NCI-H446 (cell line): Measurements from ENCODE around the gene PCDHGA1.
"Not testable (repeated sequence)": the region's sequence is repeated elsewhere in the genome, so short reads cannot be mapped to it uniquely, and the experiment has no call there.

Source experiments
- DNase-seq, 2 experiments: peaks; one replicate each; lab custom pipeline; 2025; lab: John Stamatoyannopoulos, UW

PCDHGA1 gene

DNA sequence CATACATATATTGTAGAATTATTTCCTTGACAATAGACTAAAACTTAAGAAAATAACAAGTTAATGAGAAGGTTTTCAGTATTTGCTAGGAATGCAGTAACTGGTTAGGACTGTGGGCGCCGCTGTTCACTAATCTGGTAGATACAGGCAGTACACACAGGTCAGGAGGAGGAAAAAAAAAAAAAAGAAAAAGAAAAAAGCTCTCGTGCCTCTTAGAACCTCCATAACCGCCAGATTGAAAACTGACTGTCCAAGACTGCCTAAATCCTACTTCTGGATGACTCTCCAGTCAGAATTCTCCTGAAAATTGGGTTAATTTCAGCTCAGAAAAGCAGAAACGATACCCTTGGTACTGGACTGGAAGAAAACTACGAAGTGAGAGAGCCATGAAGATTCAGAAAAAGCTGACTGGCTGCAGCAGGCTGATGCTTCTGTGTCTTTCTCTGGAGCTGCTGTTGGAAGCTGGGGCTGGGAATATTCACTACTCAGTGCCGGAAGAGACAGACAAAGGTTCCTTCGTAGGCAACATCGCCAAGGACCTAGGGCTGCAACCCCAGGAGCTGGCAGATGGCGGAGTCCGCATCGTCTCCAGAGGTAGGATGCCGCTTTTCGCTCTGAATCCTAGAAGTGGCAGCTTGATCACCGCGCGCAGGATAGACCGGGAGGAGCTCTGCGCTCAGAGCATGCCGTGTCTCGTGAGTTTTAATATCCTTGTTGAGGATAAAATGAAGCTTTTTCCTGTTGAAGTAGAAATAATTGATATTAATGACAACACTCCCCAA, at the start of gene PCDHGA1:
Gene PCDHGA1 (plus strand): TSS at position 216 of the 782 bp plus-strand sequence.
- DNase-seq, result peak in 1 of 2 experiments; percentile 40

DNA sequence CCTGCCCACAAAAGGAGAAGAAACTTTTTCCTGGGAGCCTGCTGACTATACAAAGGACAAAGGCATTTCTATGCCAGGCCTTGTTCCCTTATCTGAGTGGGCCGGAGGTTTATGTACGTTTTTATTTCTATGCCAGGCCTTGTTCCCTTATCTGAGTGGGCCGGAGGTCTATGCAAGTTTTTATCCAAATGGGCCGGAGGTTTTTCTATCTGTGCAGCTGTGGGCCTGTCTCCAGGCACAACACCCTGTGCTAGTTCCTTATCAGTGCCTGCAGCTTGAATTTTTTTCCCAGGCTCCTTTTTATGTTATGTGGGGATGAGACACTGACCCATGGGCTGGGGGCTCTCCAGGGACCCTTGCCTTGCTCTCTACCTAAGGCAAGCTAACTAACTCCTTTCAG, 31.9 kb upstream of the PCDHGA1 start:
- no peak for DNase-seq

DNA sequence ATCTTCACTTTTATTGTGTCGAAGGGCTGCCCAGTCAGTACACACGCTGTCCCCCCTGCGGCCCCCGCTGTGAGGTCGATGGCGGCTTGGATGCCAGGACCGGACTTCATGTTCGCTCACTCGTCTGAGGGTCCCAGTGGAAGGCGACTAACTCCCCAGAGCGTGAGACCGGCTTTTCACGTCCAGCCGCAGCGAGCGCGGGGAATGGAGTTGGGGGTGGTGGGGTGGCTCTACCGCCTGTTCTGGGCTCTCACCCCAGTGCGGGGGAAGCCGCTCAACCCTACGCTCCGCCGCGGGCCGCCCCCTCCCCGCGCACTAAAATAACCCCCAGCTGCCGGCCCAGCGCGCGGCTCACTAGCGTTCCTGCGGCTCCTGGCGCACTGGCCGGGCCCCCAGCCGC, 26.6 kb upstream of the PCDHGA1 start, which contains the start of gene SLC25A2:
Gene SLC25A2 (minus strand): TSS at position 294 of the 400 bp plus-strand sequence. CDS start 184 bp downstream, at position 110.
- DNase-seq, result no peak

DNA sequence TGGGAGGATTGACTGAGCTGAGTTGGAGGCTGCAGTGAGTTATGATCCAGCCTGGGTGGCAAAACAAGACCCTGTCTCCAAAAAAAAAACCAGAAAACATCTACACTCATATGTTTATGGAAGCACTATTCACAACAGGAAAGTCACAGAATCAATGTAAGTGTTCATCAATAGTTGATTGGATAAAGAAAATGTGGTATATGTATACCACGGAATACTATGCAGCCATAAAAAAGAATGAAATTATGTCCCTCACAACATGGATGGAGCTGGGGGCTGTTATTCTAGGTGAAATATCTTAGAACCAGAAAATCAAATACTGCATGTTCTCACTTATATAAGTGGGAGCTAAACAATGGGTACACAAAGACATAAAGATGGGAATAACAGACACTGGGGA, 23.7 kb upstream of the PCDHGA1 start:
- DNase-seq, result no peak

DNA sequence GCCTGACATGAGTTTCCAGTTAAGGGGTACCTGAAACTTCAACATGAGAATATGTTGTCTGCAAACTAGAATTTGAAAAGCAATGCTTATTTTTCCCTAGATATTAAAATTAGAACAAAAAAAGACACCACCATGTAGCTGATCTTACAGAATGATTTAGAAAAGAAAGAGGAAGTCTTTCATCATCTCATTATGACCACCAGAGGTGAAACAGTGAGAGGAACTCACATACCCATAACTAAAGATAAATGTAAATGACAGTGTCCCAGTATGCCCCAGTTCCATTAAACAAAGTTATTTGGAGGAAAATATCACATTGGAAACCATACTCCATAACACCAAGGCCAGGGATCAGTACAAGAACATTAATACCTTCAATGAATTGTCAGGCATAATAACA, 16.6 kb upstream of the PCDHGA1 start:
- DNase-seq, result no peak

DNA sequence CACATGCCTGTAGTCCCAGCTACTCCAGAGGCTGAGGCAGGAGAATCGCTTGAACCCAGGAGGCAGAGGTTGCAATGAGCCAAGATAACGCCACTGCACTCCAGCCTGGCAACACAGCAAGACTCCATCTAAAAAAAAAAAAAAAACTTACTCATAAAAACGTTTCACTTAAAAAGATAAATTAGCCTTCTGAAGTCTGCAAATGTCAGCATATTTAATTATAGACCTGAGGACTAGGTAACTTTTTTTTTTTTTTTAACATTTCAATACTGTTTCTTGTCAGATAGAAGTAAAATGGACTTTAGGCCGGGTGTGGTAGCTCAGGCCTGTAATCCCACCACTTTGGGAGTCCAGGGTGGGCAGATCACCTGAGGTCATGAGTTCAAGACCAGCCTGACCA, 13.4 kb upstream of the PCDHGA1 start:
- DNase-seq, result not testable (repeated sequence)

DNA sequence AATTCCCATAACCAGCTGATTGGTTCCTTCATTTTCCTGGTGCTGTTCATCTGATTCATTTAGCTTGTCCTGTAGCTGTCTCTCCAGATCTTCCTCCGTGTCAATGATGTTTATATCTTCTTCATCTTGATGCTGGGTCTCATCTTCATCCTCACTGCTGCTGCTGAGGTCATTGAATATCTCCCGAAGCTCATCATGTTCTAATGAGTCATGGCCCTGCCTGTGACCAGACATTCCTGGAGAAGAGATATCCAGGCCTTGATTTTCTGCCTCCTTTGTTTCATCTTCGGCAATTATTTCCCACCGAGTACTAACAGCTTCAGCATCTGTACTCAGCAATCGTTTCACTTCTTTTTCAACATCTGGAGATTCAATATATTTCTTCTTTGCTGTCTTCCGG, 11.1 kb upstream of the PCDHGA1 start:
- DNase-seq, result no peak

DNA sequence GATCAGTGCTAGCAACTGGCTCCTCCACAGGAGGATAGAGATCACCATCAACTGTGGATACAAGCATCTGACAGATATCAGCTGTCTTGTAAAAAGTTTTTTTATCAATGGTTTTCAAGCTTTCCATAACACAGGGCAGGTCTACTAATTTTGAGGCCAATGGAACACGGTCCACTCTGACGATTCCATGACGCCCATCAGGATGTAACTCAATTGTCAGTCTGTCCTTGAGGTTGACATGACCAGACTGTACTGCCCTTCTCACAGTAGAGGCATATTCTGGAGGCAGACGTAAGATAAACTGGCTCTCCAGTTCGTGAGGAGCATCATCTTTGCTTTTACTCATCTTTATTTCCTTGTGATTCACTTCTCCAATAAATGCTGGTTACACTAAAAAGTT, 10.6 kb upstream of the PCDHGA1 start:
- no peak for DNase-seq

DNA sequence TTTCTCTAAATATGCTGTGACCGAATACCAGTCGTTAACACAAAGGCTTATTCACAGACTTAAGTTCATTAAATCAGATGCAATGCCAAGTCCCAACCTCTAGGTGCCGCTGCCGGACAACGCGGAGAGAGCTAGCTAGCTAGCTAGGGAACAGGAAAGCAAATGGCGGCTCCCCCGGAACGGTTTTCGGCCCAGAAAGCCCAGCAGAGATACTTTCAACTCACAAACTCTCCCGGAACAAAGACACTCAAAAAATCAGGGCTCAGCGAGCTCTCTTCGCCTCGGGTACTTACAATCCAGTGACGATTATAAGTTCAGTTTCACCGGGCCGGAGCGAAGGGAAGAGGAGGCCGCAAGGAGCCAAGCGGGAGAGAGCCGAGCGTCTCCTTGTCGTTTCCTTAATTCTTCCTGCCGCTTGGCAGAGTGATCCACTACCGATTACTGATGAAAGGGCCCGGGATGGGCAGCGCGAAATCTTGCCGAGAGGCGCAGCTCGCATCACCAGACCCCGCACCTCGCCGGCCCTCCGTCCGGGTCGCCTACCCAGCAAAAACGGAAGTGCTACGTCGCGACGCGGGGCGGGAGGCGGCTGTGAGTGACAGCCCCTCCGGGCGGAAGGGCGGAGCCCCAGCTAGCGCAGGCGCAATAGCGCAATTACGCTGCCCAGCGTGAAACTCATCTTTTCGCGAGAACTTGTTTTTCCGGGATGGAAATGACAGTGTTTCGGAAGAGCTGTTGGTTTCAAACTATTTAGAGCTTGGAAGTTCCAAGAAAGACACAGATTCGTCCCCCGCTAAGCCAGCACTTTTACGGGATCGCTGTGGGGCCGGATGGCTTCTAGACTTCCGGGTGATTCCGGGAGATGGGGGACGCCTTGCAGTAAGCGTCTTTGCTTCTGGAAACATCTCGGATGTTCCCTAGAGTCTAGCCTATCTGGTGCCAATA, 9.8 kb upstream of the PCDHGA1 start, which contains the start of gene TAF7:
Gene TAF7 (minus strand): TSS at position 560 of the 945 bp plus-strand sequence. CDS start 740 bp downstream, outside the sequence.
- DNase-seq, result peak; percentile 81 to 93

DNA sequence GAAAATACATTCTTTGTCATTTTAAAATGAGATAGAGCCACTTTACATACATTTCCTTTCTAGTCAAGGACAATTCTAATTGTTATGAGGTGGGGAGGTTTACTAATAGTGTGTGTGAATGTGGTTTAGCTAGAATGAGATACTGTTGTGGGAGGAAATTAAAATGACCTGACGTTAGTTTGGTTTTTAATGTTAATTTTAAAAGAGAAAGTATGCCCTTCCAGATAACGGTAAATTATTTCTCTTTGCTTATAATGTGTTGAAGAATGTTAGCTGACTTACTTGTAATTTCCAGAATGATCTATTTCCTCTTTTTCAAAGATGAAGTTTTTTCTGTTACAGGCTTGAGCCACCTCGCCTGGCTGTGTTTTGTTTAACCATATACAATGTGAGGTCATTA, 8.1 kb upstream of the PCDHGA1 start:
- DNase-seq, result no peak

DNA sequence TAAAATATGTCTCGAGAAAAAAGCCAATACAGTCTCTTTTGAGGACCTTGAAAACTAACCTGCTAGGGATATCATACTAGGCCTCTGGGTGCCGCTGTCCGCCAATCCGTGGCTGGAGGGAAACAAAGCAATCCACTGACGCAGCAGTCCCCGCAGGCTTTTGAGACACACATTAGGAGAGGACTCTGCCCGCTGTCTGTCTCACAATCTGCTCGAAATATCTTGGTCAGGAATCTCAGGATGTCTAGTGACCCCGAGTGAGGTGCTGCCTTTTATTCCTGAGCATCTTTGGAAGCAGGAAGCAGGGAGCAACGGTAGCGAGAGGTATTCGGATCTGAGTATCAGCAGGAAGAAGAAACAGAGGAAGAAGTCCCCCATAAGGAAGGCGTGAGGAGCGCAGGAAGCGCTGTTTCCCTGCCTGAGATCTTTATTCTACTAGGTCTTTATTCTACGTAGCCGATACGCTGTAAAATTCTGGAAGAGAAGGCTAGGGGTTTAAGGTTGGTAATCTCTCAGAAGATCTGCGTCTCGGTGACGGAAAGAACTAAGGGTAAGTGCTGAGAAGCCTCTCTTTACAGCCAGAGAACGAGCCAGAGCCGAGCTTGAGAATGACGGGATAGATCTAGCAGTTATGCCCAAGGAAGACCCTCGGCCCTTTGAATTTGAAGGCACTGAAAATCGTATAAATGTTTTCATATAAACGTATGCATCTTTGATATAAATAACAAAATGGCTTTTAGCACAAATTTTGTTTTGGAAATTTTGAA, 4.0 kb upstream of the PCDHGA1 start:
- DNase-seq, result peak in 1 of 2 experiments; percentile 39

DNA sequence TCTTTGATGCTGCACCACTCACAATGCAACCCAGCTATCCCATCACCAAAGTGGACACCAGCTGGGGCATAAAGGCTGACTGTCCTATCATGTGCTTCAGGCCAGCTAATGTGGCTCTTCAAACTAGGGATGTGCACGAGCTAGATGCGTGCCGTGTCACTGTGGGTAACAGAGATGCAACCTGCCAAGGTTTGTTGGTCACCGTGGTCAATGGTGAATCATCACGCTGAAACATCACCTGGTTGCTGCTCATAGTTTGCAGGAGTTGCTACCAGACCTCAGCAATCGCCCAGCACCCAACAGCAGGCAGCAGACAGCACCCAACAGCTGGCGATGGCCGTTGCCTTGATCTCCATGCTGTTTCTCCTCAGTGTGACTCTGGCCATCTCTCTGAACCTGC, 2.1 kb upstream of the PCDHGA1 start:
- DNase-seq, result no peak

DNA sequence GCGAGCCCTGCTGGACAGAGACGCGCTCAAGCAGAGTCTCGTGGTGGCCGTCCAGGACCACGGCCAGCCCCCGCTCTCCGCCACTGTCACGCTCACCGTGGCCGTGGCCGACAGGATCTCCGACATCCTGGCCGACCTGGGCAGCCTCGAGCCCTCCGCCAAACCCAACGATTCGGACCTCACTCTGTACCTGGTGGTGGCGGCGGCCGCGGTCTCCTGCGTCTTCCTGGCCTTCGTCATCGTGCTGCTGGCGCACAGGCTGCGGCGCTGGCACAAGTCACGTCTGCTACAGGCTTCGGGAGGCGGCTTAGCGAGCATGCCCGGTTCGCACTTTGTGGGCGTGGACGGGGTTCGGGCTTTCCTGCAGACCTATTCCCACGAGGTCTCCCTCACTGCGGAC, 2.3 kb downstream of the PCDHGA1 start:
- DNase-seq, result not testable (repeated sequence)

DNA sequence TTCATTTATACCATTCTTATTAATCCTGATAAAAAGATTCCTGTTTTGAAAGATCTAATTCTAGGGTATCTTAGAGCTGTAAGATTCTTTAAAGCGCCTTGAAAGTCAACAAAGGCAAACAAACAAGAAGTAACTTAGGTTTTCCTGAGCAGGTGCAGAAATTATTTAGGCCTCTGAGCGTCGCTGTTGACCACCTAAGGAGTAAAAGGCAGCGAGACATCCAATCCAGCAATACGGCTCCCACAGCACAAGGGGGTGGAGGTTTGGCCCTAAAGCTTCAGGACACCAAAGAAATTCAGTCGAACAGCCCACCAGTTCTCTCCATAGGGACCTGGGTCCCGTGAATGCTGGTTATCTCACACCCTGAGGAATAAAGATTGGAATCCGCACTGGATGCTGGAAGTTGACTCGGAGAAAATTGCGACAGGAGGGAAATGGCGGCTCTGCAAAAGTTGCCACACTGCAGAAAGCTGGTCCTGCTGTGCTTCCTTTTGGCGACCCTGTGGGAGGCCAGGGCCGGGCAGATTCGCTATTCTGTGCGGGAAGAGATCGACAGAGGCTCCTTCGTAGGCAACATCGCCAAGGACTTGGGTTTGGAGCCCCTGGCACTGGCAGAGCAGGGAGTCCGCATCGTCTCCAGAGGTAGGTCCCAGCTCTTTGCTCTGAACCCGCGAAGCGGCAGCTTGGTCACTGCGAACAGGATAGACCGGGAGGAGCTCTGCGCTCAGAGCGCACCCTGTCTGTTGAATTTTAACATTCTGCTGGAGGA, 8.4 kb downstream of the PCDHGA1 start, which contains the start of gene PCDHGA2:
Gene PCDHGA2 (plus strand): TSS at position 223 of the 769 bp plus-strand sequence.
- peak in 1 of 2 experiments; percentile 31 for DNase-seq

DNA sequence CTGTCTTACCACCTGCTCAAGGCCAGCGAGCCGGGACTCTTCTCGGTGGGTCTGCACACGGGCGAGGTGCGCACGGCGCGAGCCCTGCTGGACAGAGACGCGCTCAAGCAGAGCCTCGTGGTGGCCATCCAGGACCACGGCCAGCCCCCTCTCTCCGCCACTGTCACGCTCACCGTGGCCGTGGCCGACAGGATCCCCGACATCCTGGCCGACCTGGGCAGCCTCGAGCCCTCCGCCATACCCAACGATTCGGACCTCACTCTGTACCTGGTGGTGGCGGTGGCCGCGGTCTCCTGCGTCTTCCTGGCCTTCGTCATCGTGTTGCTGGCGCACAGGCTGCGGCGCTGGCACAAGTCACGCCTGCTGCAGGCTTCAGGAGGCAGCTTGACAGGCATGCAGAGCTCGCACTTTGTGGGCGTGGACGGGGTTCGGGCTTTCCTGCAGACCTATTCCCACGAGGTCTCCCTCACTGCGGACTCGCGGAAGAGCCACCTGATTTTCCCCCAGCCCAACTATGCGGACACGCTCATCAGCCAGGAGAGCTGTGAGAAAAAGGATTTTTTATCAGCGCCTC, 10.6 kb downstream of the PCDHGA1 start:
- DNase-seq, result not testable (repeated sequence)

DNA sequence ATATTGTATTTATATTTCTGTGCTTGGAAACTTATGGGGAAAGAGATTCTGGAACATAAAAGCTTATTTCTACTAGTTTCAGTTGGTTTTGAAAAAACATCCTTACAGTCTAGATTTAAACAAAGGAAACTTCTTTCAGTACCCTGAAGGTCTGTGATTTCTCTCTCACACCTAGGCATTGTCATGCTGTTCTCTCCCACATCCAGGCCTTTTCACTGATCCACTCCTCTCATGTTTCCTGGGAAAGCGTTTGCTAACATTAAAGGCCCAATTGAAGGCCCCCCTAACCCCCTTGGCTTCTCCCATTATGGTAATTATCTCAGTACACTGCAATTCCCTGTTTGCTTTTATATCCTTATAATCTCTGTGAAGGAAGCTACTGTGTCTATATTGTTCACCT, 12.5 kb downstream of the PCDHGA1 start:
- no peak for DNase-seq

DNA sequence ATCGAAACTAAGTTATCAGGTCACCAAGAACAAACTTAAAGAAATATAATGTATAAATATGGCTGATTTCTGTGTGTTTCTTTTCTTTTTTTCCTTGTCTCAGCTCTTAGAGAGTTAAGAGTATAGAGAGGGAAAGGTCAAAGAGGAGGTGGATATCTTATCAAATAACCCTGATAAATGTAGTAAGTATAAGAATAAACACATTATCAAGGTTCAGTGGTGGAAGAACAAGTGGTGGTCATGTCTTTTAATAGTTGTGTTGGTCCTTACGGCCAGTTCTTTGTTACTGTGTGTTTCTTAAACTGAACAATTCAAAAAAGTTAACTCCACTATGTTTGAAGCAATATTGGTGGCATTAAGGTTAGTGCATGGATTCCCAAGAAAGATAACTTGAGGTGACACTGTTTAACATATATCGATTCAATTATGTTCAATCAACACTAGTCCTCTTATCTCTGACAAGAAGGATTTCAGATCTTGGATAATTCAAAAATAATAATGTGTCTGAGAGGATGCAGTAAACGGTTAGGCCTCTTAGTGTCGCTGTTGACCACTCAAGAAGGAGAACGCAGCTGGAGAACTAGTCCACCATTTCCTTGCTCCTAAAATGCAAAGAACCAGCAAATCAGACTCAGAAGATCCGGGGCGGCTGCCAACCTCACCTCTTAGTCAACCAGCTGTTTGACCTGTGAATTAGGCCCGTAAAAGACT, 13.1 kb downstream of the PCDHGA1 start, which contains the start of gene PCDHGA3:
Gene PCDHGA3 (plus strand): TSS at position 588 of the 711 bp plus-strand sequence. CDS start 205 bp downstream, outside the sequence.
- no peak for DNase-seq

DNA sequence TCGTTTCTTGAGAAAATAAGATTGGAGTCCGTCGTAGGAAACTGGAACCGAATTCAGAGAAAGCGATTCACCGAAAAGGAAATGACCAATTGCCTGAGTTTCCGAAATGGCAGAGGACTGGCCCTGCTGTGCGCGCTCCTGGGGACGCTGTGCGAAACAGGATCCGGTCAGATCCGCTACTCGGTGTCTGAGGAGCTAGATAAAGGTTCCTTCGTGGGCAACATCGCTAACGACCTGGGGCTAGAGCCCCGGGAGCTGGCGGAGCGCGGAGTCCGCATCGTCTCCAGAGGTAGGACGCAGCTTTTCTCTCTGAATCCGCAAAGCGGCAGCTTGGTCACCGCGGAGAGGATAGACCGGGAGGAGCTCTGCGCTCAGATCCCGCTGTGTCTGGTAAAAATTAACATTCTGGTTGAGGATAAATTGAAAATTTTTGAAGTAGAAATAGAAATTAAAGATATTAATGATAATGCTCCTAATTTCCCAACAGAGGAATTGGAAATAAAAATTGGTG, 13.7 kb downstream of the PCDHGA1 start:
- DNase-seq, result no peak

DNA sequence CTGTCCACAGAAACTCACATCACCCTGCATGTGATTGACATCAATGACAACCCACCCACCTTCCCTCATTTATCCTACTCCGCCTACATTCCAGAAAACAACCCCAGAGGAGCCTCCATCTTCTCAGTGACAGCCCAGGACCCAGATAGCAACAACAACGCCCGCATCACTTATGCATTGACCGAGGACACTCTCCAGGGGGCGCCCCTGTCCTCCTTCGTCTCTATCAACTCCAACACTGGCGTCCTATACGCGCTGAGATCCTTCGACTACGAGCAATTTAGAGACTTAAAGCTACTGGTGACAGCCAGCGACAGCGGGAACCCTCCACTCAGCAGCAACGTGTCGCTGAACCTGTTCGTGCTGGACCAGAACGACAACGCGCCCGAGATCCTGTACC, 15.0 kb downstream of the PCDHGA1 start:
- no peak for DNase-seq

DNA sequence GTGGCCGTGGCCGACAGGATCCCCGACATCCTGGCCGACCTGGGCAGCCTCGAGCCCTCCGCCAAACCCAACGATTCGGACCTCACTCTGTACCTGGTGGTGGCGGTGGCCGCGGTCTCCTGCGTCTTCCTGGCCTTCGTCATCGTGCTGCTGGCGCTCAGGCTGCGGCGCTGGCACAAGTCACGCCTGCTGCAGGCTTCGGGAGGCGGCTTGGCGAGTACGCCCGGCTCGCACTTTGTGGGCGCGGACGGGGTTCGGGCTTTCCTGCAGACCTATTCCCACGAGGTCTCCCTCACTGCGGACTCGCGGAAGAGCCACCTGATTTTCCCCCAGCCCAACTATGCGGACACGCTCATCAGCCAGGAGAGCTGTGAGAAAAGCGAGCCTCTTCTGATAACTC, 15.7 kb downstream of the PCDHGA1 start:
- not testable (repeated sequence) for DNase-seq
